Measurements from ENCODE around the gene HTR2C.

Gene HTR2C

GRCh38 chrX:114583646-114584374 is at the start of gene HTR2C:
Gene HTR2C (plus strand): TSS chrX:114584086. CDS start chrX:114726937, 142,851 bp downstream.
- TF ChIP-seq, protein P1, sequence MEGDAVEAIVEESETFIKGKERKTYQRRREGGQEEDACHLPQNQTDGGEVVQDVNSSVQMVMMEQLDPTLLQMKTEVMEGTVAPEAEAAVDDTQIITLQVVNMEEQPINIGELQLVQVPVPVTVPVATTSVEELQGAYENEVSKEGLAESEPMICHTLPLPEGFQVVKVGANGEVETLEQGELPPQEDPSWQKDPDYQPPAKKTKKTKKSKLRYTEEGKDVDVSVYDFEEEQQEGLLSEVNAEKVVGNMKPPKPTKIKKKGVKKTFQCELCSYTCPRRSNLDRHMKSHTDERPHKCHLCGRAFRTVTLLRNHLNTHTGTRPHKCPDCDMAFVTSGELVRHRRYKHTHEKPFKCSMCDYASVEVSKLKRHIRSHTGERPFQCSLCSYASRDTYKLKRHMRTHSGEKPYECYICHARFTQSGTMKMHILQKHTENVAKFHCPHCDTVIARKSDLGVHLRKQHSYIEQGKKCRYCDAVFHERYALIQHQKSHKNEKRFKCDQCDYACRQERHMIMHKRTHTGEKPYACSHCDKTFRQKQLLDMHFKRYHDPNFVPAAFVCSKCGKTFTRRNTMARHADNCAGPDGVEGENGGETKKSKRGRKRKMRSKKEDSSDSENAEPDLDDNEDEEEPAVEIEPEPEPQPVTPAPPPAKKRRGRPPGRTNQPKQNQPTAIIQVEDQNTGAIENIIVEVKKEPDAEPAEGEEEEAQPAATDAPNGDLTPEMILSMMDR (IDR thresholded peaks at IDR 0.05; ENCODE audit: borderline replicate concordance, insufficient read depth, low read depth, low read length), result no peak
- H3K4me3 ChIP-seq (ENCODE audit: low read depth, low read length), result no peak within 1 kb of the TSS

DNA sequence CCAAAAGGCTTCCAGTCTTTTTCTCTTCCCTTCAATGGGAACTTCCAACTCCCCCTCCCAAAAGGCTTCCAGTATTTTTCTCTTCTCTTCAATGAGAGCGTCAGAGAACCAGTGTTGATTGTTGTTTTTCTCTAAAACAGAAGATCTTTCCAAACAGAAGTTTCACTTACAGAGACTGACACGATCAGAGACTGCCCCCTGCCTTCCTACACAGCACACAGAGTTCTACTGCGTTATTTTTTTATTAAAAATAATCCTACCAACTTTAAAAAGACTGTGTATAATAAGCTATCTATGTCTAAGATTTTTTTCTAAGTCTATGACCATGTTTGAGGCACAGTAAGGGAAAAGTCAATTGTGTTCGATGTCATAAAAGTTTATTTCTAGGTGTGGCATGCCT is 3.5 kb upstream of the HTR2C start:
- TF ChIP-seq, protein P1 (IDR thresholded peaks at IDR 0.05; ENCODE audit: borderline replicate concordance, insufficient read depth, low read depth, low read length), result no peak
- H3K4me3 ChIP-seq (ENCODE audit: low read depth, low read length), result no peak overlapping the region

GRCh38 chrX:114581528-114582263 is 2.2 kb upstream of the HTR2C start:
- TF ChIP-seq, protein P1 (IDR thresholded peaks at IDR 0.05; ENCODE audit: borderline replicate concordance, insufficient read depth, low read depth, low read length), result no peak
- H3K4me3 ChIP-seq (ENCODE audit: low read depth, low read length), result no peak overlapping the region

GRCh38 chrX:114582264-114582632 is 1.6 kb upstream of the HTR2C start:
- no peak overlapping the region for H3K4me3 ChIP-seq (ENCODE audit: low read depth, low read length)

DNA sequence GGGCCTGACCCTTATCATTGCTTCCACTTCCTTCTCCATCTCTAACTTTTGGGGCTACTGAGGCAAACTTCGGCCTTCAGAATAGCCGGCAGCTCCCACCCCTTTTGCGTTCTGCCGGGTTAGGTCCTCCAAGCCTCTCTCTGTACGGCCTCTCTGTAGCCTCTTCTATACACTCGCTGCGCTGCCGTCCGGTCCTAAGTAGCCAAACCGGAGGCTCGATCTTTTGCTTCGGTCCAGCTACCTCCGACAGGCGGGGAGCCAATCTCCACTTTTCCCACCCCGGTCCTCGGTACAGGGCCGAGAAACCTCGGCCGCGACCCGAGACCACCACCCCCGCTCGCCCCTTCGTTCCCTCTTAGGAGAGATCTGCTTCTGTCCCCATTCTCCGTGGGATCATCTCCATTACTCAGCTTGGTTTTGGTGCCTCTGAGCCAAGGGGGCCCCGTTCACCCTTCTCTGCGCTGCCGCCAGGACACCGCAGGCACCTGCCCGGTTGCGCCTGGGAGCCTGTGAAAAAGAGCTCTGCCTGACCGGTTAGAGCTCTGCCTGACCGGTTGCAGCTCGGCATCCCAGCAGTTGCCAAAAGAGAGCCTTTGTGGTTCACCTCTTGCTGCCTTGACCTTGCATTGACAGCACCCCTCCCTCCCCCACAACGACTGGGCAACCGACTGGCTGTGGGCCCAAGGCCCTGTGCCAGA is 1.0 kb upstream of the HTR2C start:
- TF ChIP-seq, protein P1 (IDR thresholded peaks at IDR 0.05; ENCODE audit: borderline replicate concordance, insufficient read depth, low read depth, low read length), result no peak
- no peak overlapping the region for H3K4me3 ChIP-seq (ENCODE audit: low read depth, low read length)

More at GRCh38 chrX:114582264-114582632, 1.6 kb upstream of the HTR2C start:
- TF ChIP-seq, protein P1 (IDR thresholded peaks at IDR 0.05; ENCODE audit: borderline replicate concordance, insufficient read depth, low read depth, low read length), result no peak

DNA sequence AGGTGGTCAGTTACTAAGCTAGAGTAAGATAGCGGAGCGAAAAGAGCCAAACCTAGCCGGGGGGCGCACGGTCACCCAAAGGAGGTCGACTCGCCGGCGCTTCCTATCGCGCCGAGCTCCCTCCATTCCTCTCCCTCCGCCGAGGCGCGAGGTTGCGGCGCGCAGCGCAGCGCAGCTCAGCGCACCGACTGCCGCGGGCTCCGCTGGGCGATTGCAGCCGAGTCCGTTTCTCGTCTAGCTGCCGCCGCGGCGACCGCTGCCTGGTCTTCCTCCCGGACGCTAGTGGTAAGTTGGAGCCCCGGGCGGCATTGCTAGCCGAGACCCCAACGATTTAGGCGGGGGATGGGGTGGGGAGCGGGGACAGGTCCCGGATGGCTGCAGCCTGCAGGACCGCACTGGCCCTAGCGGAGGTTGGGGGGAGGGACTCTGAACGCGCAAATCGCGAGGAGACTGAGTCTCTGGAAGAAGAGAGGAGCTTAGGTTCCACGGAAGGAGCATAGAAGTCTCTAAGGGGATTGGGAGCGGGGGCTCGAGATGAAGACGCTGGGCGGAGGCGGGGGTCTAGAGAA is 573 bp downstream of the HTR2C start:
- TF ChIP-seq, protein P1 (IDR thresholded peaks at IDR 0.05; ENCODE audit: borderline replicate concordance, insufficient read depth, low read depth, low read length), result no peak
- H3K4me3 ChIP-seq (ENCODE audit: low read depth, low read length), result no peak overlapping the region

Measured in GM12875 (cell line).